ENCODE measurements around the gene SLC35F6.

The SLC35F6 gene

DNA sequence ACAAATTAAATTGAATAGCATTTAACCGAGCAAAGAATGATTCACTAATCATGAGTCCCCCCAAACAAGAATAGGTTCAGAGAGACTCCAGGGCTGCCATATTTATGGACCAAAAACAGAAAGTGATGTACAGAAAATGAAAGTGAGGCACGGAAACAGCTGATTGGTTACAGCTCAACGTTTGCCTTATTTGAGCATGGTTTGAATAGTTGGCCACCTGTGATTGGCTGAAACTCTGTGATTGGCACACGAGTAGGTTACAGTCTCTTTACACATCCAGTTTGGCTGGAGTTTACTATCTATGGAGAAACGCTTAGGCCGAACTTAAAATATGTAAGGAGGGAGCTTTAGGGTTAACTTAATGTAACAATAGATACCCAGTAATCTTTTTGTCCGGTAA is 56.8 kb downstream of the SLC35F6 start:
- no peak for DNase-seq (ENCODE audit: low read depth in 2 of 2)

DNA sequence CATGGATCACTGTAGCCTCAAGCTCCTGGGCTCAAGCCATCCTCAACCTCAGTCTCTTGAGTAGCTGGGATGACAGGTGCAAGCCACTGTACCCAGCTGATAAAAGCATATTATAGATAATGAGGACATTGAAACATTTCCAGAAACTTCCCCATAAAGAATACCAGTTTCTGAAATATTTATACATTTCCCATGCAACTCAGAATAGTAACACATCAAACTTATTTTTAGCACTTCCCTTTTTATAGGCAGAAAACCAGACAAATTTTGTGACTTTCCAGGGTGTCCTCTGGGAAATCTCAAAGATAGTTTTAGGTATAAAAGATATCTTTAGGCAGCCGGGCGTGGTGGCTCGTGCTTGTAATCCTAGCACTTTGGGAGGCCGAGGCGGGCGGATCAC is 58.8 kb downstream of the SLC35F6 start:
- no peak for DNase-seq (ENCODE audit: low read depth in 2 of 2)

Data from stimulated activated CD8-positive, alpha-beta memory T cell treated with anti-CD3 and anti-CD28 coated beads, Interleukin-15, amount 100 ng/mL, for 48 hours (primary cell).